Nucleus accumbens (tissue), 56 donors: ENCODE measurements around the gene HES4.
"Not testable (repeated sequence)": the region's sequence is repeated elsewhere in the genome, so short reads cannot be mapped to it uniquely, and the experiment has no call there.

Source experiments
- DNase-seq, 56 donors: peaks; one replicate each; lab custom pipeline; 2025; lab: John Stamatoyannopoulos, UW

The HES4 gene

DNA sequence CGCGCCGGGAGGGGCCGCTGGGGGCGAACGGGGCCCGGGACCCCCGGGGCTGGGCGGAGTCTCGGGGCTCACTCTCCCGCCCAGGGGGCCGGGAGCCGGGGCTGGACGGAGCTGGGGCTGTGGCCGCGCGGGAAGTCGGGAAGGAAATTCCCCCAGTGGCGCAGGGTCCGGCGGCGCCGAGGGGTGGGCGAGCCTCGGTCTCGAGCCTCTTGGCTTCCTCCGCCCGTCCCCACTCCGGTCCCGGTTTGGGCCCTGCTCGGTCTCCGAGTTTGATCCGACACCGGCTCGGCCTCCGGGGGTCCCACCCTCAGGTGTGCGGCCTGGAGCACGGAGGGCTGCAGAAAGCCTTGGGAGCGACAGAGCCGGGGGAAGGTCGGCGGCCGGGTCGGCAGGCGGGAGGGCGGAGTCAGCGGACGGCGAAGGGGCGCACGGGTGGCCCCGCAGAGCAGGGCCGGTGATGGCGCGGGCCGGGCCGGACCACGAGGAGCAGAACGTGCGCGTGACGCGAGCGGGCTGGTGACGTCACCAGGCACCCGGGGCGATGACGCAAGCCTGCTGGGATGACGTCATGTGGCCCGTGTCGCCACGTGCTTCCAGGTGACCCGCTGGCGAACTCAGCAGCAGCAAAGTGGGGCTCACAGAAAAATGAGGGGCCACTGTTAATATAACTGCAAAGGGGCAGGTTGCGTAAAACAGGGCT is 610 bp upstream of the HES4 start:
- DNase-seq: peak in 38 of 56 donors; percentile 27 to 86 (median 60)

DNA sequence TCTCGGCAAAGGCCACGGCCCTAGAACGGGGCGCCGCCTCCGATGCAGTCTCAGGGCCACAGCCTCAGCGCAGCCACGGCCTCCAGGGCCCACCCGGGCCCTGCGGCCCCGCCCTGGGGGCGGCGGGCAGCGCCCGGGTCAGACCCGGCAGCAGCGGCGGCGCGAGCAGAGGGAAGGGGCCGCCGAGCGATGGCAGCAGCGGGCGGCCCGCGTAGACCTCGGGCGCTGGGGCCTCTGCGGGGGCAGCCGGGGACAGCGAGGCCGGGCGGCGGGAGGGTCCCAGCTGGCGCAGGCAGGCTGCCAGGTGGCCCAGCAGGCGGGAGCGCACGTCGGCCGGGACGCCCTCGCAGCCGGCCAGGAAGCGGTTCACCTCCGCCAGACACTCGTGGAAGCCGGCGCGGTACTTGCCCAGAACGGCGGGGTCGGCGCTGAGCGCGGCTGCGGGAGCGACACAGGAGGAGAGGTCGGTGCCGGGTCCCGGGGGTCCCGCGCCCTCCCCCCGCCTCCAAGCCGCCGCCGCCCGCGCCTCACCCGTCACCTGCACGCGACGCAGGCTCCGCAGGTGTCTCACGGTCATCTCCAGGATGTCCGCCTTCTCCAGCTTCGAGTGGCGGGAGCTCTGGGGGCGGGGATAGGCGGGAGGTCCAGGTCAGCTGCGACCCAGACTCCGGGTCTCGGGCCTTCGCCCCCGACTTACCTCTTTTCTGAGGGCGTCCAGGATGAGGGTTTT is 737 bp downstream of the HES4 start:
- DNase-seq: peak in 2 of 56 donors; percentile 35 to 70

DNA sequence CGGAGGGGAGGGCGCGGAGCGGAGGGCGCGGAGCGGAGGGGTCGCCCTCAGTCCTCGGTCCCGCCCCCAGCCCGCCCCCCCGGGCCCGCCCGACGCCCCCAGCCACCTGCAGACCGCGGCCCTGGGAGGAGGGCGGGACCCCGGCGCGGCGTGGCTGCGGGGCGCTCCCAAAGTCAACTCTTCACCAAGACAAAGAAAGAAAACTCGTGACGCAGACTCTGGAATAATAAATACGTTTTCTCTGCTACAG is 1.2 kb downstream of the HES4 start:
- peak in 8 of 56 donors; percentile 17 to 71 (median 32) for DNase-seq

DNA sequence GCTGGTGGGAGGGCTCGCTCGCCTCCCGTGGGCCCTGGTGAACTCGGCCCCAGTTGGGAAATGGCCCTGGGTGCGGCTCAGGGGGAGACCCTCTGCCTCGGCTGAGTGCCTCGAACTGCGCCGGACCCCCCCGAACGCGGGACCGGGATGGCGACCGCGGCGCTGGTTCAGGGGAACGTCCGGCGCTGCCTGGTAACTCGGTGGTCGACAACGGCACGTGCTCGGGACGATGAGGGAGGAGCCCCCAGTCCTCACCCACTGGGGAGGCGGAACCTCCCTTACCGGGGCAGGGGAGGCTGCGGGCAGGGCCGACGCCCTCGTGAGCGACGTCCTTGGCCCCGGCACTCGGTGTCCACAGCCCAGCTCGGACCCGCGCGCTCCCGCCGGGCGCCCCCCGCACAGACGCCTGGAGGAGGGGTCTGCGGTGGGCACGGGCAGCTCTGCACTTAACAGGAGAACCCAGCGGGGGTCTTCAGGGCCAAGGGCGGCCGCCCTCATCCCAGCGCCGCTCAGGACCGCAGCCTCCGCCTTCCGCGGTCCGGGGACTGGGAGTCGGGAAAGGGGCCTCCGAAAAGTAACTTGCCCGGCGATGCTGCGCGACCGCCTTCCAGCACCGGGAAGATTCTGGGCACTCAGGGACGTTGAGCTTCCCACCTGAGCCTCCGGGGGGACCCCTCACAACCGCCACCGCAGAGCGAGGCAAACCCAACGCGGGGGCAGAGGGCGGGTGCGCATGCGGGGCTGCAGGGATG is 1.7 kb downstream of the HES4 start:
- peak in 2 of 56 donors; percentile 18 to 25 for DNase-seq

DNA sequence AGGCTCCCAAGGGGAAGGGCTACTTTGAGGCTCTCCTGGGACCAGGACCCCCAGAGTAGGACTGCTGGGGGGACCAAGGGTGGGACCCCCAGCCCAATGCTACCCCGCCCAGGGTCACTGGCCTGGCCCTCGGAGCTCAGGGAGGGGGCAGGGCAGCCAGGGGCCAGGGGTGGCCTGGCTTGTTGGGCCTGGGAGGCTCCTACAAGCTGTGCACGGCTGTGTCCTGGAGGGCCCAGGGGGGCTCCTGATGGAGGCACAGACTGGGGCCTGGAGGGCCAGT is 2.2 kb downstream of the HES4 start:
- DNase-seq: no peak

DNA sequence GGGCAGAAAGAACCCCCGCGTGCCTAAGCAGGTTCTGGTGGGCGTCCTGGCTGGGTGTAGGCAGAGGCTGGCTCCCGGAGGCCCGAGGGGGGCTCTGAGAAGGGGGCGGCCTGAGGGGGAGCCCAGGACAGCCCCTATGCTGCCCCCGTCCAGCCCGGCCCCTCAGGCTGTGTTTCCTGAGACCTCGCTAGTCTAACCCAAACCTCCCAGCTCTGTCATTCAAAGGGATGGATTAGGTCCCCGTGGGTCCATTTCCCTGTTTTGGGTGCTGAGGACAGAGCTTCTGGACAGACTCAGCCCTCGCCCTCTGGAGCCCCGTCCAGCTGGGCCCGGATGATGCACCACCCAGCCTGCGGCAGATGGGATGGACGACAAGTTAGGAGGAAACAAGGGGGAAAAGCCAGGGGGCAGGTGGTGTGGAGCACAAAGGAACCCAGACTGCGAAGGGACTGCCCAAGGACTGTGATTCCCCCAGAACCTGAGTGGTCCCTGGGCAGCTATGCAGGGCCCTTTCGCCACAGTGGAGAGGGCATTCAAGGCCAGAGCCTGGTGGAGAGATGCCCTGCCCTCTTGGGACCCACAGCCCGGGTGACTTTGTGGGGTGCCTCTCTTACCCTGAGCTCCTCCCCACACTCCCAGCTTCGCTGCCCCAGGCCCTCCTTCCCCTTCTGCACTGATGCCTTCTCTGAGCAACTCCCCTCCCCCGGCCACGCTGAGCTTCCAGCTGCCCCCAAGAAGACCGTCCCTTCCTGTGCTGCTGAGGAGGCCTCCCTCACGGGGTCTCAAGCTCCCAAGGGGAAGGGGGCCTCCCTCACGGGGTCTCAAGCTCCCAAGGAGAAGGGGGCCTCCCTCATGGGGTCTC is 2.8 kb downstream of the HES4 start:
- no peak for DNase-seq

DNA sequence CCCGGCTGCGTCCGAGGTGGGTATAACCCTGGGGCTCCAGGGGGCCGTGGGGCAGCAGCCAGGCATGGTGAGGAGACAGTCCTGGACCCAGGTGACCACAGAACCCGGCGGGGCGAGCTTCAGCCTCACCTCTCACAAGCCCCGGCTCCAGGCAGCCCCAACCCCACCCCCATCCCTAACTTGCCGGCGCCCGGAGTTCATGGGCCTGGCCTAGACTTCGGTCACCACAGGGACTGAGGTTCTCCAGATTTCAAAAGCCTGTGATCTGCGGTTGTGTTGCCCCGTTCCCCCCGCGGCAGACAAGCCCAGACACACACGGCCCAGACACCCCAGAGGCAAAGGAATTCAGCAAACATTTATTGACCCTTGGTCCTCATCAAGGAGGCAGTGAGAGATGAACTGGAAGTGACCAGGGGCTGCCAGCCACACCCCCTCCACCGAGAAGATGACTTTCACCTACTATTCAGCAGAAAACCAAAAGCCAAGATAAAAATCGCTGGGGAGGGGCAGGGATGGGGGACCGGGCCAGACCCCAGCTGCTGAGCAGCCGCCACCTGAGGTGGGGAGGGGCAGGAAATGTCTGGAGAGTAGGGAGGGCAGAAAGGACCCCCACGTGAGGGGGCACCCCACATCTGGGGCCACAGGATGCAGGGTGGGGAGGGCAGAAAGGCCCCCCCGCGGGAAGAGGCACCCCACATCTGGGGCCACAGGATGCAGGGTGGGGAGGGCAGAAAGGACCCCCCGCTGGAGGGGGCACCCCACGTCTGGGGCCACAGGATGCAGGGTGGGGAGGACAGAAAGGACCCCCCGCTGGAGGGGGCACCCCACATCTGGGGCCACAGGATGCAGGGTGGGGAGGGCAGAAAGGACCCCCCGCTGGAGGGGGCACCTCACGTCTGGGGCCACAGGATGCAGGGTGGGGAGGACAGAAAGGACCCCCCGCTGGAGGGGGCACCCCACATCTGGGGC is 3.9 kb downstream of the HES4 start:
- no peak for DNase-seq

DNA sequence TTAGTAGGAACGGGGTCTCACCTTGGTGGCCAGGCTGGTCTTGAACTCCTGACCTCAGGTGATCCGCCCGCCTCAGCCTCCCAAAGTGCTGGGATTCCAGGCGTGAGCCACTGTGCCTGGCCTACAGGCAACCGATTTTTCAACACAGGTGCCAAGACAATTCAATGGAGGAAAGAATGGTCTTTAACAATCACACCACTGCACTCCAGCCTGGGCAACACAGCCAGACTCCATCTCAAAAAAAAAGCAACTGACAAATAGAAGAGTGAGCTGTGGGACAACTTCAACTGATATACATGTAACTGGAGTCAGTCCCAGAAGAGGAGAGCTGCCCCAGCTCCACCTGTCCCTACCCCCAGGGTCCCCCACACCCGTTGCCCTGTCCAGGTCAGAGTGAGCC is 5.4 kb downstream of the HES4 start:
- DNase-seq: not testable (repeated sequence)

DNA sequence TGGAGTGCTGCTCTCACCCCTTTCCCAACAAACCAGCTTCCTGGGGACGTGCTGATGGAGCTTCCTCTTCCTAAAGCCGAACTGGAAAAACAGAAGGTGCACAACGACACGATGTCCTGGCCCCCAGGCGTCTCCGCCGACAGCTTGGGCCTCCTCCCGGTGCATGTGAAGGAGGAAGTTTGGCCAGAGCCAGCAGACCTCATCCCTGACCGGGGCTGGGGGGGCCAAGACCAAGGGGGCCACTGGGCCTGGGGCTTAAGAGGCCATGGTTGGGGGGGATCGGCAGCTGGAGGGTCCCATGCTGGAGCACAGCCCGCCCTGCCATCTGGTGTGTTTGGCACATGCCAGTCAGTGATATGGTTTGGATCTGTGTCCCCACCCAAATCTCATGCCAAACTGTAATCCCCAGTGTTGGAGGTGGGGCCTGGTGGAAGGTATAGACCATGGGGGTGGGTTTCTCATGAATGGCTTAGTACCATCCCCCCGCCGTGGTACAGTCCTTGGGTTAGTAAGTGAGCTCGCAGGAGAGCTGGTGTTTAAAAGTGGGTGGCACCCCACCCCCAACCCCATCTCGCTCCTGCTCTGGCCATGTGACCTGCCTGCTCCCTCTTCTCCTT is 6.4 kb downstream of the HES4 start:
- no peak for DNase-seq

DNA sequence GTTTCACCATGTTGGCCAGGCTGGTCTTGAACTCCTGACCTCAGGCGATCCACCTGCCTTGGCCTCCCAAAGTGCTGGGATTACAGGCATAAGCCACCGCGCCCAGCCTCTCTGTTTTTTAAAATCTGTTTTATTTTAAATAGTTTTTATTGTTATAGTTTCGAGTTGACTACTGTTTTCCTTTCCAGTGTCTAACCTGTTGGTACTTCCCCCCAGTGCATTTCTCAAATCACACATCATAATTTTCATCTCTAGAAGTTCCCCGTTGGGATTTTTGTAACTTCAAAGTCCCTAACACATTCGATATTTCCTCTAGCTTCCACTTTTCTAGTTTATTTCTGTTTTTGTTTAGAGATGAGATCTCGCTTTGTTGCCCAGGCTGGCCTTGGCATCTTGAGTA is 7.5 kb downstream of the HES4 start:
- DNase-seq: no peak

DNA sequence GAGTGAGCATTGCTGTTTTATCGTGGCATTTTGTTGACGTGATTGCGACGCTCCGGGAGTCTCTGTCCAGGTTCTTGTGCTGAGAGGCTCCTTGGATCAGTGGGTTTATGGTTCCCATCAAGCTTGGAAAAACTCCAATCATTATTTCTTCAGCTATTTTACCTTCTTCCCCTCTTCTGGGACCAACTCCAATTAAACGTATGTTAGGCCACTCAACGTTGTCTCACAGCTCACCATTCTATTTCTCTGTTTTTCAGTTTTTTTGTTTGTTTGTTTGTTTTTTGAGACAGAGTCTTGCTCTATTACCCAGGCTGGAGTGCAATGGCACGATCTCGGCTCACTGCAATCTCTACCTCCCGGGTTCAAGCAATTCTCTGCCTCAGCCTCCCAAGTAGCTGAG is 8.0 kb downstream of the HES4 start:
- no peak for DNase-seq

DNA sequence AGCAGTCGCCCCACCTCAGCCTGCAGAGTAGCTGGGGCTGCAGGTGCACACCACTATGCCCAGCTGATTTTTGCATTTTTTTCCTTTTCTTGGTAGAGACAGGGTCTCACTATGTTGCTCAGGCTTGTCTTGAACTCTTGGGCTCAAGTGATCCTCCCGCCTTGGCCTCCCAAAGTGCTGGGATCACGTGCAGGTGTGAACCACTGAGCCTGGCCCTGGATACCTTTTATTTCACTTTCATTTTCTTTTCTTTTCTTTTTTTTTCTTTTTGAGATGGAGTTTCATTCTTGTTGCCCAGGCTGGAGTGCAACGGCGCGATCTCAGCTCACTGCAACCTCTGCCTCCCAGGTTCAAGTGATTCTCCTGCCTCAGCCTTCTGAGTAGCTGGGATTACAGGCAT is 8.6 kb downstream of the HES4 start:
- DNase-seq: not testable (repeated sequence)

DNA sequence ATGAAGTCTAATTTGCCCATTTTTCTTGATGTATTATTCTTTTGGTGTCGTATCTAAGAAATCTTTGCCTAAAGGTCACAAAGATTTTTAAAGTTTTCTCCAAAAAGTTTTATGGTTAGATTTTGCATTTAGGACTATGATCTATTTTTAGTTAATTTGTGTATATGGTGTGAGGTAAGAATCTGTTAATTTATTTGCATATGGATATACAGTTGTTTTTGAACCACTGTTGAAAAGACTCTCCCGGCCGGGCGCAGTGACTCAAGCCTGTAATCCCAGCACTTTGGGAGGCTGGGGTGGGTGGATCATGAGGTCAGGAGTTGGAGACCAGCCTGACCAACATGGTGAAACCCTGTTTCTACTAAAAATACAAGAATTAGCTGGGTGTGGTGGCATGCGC is 11.8 kb downstream of the HES4 start:
- not testable (repeated sequence) for DNase-seq

DNA sequence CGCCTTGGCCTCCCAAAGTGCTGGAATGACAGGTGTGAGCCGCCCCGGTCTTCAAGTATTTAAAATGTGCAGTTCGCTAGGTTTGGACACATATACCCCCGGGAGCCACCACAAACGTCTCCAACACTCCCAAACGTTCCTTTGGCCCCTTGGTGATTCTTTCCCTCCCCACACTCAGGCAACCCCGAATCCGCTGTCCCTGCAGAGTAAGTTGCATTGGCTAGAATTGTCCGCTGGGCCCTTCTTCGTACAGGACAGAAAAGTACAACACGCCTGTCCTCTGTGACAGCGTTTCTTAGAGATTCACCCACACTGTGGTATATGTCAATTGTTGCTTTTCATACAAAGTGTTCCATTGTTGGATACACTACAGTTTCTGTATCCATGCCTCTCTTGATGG is 14.8 kb downstream of the HES4 start:
- no peak for DNase-seq

DNA sequence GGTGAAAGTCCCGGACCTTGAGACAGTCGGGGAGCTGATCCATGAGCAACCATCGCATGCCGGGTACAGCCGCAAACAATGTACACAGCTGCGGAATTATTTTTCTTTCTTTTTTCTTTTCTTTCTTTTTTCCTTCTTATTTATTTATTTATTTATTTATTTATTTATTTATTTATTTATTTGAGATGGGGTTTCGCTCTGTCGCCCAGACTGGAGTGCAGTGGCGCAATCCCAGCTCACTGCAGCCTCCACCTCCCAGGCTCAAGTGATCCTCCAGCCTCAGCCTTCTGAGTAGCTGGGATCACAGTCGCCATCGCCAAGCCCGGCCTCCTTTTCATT is 15.5 kb downstream of the HES4 start:
- DNase-seq: no peak

DNA sequence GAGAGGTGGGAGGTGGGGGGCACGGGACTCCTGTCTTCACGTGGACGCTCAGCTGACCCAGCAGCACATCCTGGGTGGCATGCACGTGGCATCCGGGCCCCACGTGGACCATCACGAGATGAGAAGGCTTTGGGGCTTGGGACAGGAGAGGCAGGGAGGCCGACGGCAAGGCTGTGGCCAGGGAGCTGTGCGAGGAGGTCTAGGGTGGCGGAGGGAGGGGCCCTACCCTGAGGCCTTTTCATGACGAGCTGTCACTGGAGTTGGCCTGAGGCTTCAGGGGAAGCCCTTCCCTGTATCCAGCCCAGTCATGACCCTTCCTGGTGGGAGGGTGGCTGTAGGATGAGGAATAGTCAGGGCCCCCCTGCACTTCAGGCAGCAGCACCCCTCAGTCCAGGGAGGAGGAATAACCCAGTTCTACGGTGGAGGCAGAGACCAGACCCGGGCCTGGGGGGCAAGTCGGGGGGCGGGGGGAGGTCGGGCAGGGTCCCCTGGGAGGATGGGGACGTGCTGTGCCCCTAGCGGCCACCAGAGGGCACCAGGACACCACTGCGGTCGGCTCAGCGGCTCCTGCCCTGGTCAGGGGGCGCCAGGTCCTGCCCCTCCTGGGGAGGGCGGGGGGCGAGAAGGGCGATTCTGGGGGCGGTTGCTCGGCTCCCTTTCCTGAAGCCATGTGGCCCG is 16.0 kb downstream of the HES4 start:
- DNase-seq: peak in 28 of 56 donors; percentile 7 to 64 (median 26)

DNA sequence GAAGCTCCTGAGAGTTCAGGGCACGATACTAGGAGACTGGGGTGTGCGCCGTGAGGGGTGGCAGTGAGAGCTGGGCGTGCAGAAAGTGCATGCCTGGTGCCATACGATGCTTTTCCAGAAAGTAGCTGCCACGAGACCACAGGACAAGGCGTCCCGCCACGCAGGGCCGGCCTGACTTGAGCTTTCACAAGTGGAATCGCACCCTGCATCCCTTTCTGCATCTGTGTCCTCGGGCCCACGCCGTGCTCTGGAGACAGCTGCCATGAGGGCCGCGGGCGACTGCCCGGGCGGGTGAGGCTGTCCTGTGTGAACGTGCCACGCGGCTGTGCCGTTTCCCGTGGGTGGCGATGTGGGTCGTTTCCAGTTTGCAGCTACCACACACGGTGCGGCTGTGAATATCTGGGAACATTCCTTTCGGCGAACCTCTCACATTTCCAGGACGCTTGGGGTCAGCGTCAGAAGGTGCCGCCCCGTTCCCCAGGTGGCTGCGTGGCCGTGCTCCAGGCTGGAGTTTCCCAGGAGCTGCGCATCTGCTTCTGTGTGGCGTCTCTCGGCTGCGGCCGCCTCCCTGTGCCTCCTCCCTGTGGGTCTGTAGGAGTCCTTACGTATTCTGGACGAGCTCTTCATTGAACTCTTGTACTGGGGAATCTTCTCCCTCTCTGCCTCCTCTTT is 17.0 kb downstream of the HES4 start:
- no peak for DNase-seq

DNA sequence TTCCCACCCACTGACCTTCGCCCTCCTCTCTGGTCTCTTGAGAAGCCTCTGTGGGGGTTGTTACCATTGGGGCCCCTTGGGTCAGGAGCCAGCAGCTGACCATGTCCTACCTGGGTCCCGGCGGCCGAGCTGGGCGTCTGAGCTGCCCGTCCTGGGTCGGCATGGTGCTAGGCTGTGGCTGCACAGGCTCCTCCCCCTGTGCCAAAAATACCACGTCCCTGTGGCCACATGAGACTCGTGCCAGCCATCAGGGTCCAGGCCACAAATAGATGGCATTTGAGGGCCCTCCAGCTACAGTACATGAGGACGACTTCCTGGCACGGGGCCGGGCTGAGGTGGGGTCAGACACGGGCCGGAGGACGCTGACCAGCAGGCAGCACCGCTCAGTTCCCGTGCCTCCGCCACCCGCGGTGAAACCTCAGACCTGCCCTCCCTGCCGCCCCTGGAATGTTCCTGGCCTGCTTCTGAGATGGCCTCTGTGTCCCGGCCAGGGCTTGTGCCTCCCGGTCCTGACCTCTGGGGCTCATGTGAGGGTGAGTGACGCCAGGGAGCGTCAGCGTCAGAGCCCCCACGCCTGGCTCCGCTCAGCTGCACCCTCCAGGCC is 17.8 kb downstream of the HES4 start, which contains the start of gene PERM1:
Gene PERM1 (minus strand): TSS at position 139 of the 604 bp plus-strand sequence. CDS start 1,064 bp downstream, outside the sequence.
- DNase-seq: no peak
